HL-60 (cell line): ENCODE measurements around the gene CTXN3.

Source experiments
- GABPA ChIP-seq: IDR thresholded peaks from 2 replicates; pipeline ENCODE4 v1.6.1; 2012; ENCODE audit warnings: low read depth
- POLR2AphosphoS5 ChIP-seq: IDR thresholded peaks from 2 replicates; pipeline ENCODE4 v1.6.1; 2012; ENCODE audit warnings: low read depth
- SPI1 ChIP-seq: IDR thresholded peaks from 2 replicates; pipeline ENCODE4 v1.6.1; 2012; ENCODE audit warnings: low read depth, mild to moderate bottlenecking, borderline replicate concordance
- TF ChIP-seq, protein P1 (sequence below): IDR thresholded peaks from one replicate; pipeline ENCODE4 v1.5.1; 2011; ENCODE audit warnings: low read length, control low read depth, inconsistent platforms; ENCODE audit not compliant: insufficient read depth

GRCh38 chr5:127706691-127707090, 57.8 kb downstream of the CTXN3 start:
- TF ChIP-seq POLR2AphosphoS5 (no peak), SPI1 (no peak), GABPA (no peak)
- TF ChIP-seq, protein P1, sequence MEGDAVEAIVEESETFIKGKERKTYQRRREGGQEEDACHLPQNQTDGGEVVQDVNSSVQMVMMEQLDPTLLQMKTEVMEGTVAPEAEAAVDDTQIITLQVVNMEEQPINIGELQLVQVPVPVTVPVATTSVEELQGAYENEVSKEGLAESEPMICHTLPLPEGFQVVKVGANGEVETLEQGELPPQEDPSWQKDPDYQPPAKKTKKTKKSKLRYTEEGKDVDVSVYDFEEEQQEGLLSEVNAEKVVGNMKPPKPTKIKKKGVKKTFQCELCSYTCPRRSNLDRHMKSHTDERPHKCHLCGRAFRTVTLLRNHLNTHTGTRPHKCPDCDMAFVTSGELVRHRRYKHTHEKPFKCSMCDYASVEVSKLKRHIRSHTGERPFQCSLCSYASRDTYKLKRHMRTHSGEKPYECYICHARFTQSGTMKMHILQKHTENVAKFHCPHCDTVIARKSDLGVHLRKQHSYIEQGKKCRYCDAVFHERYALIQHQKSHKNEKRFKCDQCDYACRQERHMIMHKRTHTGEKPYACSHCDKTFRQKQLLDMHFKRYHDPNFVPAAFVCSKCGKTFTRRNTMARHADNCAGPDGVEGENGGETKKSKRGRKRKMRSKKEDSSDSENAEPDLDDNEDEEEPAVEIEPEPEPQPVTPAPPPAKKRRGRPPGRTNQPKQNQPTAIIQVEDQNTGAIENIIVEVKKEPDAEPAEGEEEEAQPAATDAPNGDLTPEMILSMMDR, result no peak
